OCI-LY7 (cell line): ENCODE measurements around the gene VWF.

Experiments used
- CTCF ChIP-seq: fragments of 200-600 bp; sonication (generic); conservative IDR thresholded peaks from 2 replicates; pipeline ENCODE4 v1.5.1; 2014; ENCODE audit warnings: mild to moderate bottlenecking, antibody characterized with exemption, low read length, moderate library complexity, mixed read lengths
- EZH2phosphoT487 ChIP-seq: fragments of 200-600 bp; sonication (generic); IDR thresholded peaks from 2 replicates; pipeline ENCODE4 v1.6.1; 2018; ENCODE audit warnings: low read depth, borderline replicate concordance, mild to moderate bottlenecking, mixed run types, antibody characterized with exemption, low read length, moderate library complexity, mixed read lengths

GRCh38 chr12:6077692-6078083 lies 46.8 kb downstream of the VWF start:
- TF ChIP-seq CTCF (no peak), EZH2phosphoT487 (no peak)
